GM13977 (cell line): Measurements from ENCODE around the gene SFTA2.

Experiments used
- DNase-seq: peaks from one replicate; pipeline ENCODE4 v3.0.0; 2012; ENCODE audit warnings: low spot score
- in situ Hi-C: fragments of 300-500 bp; cut with MboI; formaldehyde crosslinking; loops from one replicate; pipeline ENCODE4 v1.12.0; 2022; ENCODE audit warnings: low sequenced_read_pairs, low pct_unique_long_range_greater_than_20kb, mixed read lengths, inconsistent platforms; ENCODE audit not compliant: unreplicated experiment
- TF ChIP-seq, protein P1 (sequence below): IDR thresholded peaks from 2 replicates; pipeline ENCODE4 v1.5.1; 2012; ENCODE audit warnings: mild to moderate bottlenecking, control low read depth; ENCODE audit not compliant: insufficient read depth; ENCODE audit errors: extremely low read depth, missing control alignments

The SFTA2 gene

DNA sequence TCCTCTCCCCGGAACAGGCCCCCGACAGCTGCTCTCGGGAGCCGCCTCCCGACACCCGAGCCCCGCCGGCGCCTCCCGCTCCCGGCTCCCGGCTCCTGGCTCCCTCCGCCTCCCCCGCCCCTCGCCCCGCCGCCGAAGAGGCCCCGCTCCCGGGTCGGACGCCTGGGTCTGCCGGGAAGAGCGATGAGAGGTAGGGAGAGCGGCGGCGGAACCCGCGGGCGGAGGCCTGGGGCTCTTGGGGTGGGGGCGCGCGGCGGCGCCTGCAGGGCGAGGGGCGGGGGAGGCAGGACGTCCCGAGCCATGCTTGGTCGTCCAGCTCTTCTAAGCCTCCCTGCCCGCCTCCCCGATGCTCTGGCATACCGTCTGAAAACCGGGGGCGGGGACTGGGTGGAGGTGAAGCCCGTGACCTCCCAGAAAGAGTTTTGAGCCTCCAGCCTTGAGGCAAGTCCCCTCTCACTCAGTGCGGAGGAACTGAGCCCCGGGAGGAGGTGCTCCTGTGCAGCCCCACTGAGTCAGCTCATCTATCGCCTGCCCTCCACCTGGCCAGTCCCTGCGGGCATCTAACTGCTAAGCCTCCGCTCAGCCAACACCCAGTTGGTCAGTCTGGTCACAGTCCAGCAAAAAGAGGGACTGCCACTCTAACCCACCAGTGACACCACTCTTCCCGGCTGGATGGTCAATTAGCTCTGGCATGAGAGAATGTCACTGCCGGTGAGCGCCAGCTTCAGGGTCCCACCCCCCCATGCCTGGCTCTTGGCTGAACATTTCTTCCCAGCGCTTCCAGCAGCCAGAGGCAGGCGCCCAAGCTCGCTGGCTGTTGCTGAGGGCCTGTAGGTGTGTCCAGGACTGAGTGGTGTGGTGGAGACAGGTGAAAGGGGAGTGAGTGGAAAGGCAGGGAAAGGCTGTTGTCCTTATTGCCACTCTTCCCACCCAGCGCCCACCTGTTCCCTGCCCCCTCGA, 47.2 kb downstream of the SFTA2 start:
- in situ Hi-C loops: no loop called here
- peak; percentile 79 for DNase-seq
- TF ChIP-seq, protein P1, sequence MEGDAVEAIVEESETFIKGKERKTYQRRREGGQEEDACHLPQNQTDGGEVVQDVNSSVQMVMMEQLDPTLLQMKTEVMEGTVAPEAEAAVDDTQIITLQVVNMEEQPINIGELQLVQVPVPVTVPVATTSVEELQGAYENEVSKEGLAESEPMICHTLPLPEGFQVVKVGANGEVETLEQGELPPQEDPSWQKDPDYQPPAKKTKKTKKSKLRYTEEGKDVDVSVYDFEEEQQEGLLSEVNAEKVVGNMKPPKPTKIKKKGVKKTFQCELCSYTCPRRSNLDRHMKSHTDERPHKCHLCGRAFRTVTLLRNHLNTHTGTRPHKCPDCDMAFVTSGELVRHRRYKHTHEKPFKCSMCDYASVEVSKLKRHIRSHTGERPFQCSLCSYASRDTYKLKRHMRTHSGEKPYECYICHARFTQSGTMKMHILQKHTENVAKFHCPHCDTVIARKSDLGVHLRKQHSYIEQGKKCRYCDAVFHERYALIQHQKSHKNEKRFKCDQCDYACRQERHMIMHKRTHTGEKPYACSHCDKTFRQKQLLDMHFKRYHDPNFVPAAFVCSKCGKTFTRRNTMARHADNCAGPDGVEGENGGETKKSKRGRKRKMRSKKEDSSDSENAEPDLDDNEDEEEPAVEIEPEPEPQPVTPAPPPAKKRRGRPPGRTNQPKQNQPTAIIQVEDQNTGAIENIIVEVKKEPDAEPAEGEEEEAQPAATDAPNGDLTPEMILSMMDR: no peak

DNA sequence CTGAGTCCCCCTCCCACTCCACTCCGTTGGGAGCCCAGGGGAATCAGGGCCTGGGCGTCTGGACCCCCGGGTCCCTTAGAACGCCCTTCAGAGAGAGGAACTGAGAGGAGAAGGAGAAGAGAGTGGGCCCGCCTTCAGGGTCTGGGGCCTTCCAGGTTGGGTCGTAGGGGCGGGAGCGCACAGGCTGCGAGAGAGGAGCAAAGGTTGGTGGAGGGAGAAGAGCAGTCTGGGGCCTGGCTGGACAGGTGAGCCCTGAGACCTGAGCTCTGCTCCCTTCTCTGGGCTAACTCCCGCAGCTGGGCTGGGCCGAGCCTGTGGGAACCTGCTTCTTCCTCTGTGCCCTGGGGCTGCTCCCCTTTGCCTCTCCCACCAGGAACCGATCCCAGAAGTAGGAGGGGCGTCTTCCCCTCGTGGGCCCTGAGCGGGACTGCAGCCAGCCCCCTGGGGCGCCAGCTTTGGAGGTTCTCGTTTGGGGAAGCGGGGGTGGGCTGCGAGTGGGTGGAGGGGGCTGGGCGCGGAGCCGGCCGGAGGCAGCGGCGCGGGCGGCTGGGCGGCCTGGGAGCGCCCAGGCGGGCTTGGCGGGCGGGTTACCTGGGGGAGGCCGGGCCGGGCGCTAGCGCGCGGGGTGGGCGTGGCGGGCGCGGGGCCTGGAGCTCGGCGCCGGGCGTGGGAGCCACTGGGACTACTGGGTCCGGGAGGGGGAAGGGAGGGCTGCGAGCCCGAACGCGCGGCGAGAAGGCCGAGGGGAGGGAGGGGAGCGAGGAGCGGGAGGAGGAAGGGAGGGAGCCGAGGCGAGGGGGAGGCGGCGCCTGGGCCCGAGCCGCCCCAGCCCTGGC, 48.1 kb downstream of the SFTA2 start, which contains the start of gene DDR1:
DDR1 (plus strand) TSS at position 835 of the 836 bp plus-strand sequence. CDS start 4,211 bp downstream, outside the sequence.
- DNase-seq: peak; percentile 89
- in situ Hi-C loops: no loop called here
- TF ChIP-seq, protein P1: no peak

DNA sequence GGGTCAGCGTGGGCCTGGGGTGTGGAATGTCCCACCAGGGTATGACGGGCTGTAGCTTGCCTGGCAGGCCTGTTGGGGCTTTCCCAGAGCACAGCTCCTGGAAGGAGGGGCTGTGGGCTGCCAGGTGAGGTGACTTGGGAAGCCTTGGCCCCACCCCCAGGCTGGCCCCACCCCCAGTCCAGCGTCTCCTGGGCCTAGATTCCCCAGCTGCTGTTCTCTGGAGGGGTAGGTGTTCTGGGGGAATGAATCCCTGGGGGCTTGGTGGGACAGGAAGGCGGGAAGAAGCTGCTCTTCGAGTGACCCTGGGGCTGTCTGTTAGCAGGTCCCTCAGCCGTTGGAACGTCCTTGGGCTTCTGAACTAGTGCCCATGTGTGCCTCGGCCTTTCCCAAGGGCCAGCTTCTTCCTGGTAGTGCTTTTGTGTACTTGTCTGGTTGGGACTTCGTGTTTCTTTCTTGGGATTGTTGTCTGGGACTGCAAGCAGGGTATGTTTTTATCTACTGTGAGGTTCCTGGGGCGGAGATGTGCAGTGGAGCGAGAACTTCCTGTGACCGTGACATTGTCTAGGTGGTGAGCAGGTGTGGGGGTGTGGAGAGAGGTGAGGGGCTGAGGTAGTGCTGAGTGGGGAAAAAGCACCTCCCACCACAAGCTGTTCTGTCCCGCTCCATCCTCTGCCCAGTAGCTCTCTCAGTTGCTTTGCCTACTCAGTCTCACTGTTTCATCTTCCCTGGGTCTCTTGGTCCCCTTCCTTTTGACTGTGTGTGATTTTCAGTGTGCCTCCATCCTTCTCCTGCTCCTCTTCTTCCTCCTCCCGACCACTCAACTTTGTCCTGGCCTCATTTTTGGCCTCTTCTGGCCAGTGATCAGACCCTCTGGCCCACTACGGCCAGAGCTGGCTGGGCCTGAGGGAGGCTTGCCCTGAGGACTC, 48.9 kb downstream of the SFTA2 start:
- TF ChIP-seq, protein P1: no peak
- DNase-seq: peak; percentile 81
- in situ Hi-C loops: no loop called here

DNA sequence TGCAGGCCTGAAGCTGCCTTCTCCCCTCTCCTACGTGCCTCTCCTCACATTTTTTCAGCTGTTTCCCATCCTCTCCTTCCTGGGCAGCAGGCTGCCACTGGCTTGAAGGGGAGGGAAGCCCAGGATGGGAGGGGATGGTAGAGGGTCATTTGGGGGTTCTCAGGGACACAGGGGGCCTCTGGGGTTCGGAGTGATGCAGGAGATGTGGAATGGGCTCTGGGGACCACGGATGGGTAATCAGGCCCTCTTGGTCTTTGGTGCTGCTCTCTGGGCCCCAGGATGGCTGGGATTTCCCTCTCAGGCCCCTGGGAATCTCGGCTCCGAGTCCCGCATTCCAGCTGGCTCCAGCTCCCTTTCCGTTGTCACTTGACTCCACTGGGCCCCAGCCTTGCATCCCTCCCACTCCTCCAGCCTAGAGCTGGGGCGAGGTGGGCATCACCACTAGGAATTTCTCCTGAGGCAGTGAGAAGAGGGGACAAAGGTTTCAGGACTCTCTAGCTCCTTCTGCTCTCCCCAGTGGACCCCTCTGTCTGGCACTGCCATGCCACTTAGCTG, 49.7 kb downstream of the SFTA2 start:
- DNase-seq: no peak
- TF ChIP-seq, protein P1: no peak
- in situ Hi-C loops: no loop called here

DNA sequence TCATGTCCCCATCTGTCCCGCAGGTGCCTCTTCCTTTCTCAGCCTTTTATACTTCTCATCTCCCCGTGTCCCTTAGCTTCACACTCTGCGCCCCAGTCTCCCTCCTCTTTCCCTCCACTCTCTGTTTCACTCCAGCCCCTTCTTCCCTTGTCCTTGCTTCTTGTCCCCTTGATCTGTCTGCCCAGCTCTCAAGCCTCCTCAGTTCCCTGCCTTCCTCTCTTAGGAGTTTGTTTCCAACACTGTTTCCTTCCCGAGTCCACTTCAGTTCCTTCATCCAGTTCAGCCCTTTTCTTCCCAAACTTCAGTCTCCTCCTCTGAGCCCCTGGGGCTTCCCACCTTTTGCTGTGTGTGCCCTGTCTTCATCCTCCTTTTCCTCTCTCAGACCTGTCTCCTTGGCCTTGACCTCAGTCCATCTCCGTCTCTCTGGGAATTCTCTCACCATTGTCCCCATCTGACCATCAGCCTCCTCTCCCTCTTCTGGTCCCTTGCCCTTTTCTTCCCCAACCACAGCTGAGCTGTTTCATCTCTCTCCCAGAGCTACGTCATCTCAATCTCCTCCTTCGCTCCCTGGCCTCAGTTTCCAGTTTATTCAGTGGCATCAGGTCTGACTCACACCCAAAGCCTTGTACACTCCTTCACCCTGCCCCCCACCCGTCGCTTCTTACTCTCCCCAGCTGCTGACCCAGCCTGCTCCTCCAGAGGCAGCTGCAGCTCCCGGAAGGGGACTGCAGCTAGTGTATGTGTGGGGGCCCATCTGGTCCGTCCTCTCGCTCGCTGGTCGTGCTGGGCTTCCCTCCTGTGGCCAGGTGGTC, 50.4 kb downstream of the SFTA2 start:
- in situ Hi-C loops: no loop called here
- TF ChIP-seq, protein P1: no peak

More for the DNA sequence above, 50.4 kb downstream of the SFTA2 start:
- peak; percentile 27 for DNase-seq
